Lower leg skin (tissue), 3 donors: ENCODE measurements around the gene APCDD1L.

Experiments
- POLR2A ChIP-seq, 2 donors: fragments of 450-650 bp; IDR thresholded peaks; one replicate each; pipeline ENCODE4 v1.6.1; 2016 to 2017; ENCODE audit warnings: antibody characterized with exemption in 2 of 2, mild to moderate bottlenecking in 1 of 2, moderate library complexity in 1 of 2
- TF ChIP-seq, protein P1 (sequence below), 3 donors: fragments of 450-650 bp; IDR thresholded peaks; one replicate each; pipeline ENCODE4 v1.5.1; 2016; ENCODE audit warnings: antibody characterized with exemption in 3 of 3, mild to moderate bottlenecking in 3 of 3, moderate library complexity in 2 of 3

DNA sequence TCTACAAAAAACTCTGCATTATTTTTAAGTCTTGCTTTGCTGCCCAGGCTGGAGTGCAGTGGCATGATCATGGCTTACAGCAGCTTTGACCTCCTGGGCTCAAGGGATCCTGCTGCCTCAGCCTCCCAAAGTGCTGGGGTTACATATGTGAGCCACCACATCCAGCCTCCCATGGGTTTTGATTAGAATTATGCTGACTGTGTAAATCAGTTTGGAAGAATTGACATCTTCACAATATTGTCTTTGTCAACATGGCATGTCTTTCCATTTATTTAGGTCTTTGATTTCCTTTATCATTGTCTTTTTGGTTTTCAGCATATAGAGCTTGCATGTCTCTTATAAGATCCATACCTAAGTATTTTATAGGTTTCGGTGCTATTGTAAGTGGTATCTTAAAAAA lies 13.2 kb upstream of the APCDD1L start:
- no peak for TF ChIP-seq POLR2A (IDR thresholded peaks at IDR 0.05)
- TF ChIP-seq, protein P1, sequence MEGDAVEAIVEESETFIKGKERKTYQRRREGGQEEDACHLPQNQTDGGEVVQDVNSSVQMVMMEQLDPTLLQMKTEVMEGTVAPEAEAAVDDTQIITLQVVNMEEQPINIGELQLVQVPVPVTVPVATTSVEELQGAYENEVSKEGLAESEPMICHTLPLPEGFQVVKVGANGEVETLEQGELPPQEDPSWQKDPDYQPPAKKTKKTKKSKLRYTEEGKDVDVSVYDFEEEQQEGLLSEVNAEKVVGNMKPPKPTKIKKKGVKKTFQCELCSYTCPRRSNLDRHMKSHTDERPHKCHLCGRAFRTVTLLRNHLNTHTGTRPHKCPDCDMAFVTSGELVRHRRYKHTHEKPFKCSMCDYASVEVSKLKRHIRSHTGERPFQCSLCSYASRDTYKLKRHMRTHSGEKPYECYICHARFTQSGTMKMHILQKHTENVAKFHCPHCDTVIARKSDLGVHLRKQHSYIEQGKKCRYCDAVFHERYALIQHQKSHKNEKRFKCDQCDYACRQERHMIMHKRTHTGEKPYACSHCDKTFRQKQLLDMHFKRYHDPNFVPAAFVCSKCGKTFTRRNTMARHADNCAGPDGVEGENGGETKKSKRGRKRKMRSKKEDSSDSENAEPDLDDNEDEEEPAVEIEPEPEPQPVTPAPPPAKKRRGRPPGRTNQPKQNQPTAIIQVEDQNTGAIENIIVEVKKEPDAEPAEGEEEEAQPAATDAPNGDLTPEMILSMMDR (IDR thresholded peaks at IDR 0.05) = no peak
